ENCODE measurements around the gene AMIGO1.

Gene AMIGO1

DNA sequence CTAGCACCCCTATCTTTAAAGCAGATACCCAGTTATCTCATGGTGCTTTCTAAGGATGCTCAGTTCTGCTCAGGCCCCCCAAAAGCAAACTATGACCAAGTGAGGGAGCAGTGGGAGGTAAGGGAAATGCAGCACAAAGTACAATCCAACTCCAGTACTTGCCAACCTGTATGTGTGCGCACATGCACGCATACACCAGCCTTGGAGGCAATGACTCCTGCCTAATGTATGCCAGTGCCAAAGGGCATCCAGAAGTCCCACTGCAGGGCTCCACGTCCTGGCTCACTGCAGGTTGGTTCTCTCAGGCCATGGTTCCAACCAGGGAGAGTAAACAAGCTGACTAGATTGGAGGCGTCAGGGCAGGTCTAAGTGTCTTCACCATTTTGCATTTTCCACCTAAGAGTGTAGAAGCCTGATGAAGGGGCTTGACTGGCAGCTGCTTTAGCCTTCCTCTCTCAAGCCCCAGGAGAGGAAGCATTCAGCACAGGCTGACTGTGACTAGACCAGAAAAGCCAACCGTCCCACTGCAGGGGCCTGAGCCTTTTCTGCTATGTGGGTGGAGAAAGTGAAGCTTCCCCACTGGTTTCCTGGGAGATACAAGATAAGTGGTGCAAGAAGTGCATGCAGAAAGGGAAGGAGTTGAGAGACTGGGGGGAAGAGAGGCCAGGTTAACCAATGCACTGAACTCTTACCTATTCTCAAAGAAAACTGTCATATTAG, 7.7 kb downstream of the AMIGO1 start:
- no peak for TF ChIP-seq ZNF274 (IDR thresholded peaks at IDR 0.05; ENCODE audit: low read depth, low read length)
- H3K4me3 ChIP-seq (ENCODE audit: low read length) = no peak overlapping the region

DNA sequence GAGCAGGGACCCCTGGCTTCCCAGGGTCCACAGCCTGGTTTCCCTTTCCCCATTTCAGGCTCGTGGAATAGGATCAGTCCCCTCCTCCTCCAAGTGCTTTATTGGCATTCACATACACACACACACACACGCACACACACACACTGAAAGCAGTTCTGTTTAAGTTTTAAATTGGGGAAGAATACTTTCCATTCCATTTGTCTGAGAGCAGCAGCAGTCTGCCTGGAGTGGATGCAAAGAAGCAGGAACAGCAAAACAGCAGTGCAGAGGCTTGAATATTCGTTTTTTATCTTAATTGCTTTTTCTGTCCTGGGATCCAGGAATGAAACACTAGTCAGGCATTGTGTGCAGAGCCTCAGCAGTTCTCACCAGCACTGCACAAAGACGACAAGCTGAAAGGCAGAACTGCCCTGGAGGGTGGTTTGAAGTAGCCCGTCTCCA, 8.6 kb downstream of the AMIGO1 start:
- H3K4me3 ChIP-seq (ENCODE audit: low read length) = no peak overlapping the region
- no peak for TF ChIP-seq ZNF274 (IDR thresholded peaks at IDR 0.05; ENCODE audit: low read depth, low read length)

DNA sequence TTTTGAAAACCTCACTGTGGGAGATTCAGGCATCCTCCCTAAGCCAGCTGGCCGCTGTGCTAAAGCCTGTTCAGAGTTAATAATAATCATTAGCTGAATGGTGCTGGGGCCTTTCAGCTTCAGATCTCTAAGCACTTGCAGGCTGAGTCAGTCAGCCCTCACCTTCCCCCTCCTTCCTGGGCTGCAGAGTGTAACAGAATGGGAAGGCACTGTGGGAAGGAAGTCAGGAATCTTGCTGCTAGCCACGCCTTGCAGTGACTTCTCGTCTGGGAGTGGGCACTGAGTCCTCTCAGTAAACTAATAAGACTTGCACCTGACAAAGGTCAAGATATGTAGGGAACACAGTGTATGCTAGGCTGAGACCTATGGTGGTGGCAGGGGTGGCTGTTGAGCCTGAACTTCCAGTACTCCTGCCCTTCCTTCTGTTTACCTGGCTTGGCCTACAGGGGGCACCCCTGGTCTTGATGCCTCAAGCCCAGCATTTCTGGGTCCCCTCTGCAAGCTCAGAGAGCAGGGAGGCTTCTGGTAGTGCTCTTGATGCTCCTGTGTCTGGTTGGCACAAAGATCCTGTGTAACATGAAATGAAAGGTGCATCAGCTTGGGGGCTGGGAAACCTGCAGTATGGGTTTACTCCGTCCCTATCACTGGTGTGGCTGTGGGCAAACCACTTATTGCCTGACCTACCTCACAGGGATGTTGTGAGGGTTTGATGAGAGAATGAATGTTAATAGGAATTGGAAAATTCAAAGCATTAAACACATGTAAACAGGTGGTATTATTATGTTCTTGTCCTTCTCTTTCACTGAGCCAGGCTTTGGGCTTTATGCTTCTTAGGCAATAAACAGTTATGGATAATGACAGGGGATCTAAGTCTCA, 9.6 kb downstream of the AMIGO1 start:
- H3K4me3 ChIP-seq (ENCODE audit: low read length) = no peak overlapping the region
- no peak for TF ChIP-seq ZNF274 (IDR thresholded peaks at IDR 0.05; ENCODE audit: low read depth, low read length)

DNA sequence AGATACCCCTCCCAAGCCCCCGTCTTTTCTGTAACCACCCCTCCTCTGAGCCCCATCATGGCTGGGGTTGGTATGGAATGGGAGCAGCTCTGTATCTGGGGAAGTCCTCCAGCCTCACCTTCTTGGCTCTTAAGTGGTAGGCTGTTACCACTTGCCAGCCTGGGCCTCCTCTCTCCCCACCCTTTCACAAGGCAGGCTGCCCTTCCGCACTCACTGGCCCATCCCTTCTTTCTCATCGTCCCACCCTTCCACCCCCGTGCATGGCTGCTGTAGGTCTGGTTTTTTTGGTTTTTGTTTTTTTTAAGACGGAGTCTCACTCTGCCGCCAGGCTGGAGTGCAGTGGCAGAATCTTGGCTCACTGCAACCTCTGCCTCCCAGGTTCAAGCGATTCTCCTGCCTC, 10.4 kb downstream of the AMIGO1 start:
- no peak overlapping the region for H3K4me3 ChIP-seq (ENCODE audit: low read length)
- TF ChIP-seq ZNF274 (IDR thresholded peaks at IDR 0.05; ENCODE audit: low read depth, low read length) = no peak

DNA sequence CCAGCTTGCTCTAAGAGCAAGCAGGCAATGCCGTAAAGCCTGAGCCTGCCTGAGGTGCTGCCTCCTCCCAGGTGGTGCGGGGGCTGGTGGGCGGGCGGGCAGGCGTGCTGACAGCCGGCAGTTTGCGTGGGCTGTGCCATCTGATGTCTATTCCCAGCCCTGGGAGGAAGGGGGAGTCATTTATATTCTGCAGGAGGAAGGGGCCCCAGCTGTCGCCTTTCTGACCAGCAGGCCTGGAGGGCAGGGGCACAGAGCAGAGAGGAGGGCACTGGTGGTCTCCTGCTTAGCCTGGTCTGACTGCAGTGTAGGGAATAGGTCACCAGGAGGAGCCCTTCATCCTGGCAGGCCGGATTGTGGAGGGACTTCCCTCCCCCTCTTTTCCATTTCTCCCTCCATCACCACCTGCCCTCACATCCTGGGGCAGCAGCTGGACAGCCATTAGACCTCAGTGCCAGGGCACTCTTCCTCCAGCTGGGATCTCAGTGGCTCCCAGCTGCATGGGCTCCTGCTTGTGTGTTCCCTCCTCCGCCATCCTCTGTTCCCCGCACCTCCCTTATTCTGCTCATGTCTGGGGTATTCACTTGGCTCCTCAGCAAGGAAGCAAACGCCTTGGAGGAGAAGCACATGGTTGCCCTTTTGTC, 11.2 kb downstream of the AMIGO1 start:
- H3K4me3 ChIP-seq (ENCODE audit: low read length) = no peak overlapping the region
- TF ChIP-seq ZNF274 (IDR thresholded peaks at IDR 0.05; ENCODE audit: low read depth, low read length) = no peak

DNA sequence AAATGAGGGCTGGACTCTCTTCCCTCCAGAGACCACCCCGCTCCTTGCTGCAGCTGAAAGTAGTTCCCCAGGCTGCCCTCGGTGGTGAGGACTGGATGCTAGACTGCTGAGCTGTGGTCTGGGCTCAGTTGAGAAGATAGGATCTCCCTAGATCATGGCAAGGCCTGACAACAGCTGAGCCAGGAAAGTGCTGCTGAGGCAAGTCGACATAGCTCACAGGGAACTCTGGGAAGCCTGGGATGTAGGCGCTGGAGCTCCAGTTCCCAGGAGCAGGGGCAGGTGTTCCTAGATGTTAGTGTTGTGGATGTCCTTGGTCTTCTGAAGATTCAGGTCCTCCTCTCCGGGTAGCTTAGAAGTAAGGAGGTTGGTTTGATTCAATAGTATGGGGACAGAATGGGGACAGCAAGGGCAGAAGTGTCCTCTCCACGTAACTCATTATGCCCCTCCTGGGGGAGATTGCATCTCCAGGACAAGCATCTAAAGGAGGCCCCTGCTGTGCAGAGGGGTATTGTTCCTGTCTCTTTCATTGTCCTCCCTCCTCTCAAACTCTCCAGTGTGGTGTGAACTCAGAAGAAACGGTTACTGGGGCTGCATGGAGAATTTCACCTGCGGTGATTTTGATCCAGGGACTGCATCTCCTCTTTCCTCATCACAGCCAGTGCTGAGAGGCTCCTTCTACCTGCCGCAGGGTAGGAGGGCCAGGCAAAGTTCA, 11.9 kb downstream of the AMIGO1 start:
- no peak for TF ChIP-seq ZNF274 (IDR thresholded peaks at IDR 0.05; ENCODE audit: low read depth, low read length)
- H3K4me3 ChIP-seq (ENCODE audit: low read length) = no peak overlapping the region

DNA sequence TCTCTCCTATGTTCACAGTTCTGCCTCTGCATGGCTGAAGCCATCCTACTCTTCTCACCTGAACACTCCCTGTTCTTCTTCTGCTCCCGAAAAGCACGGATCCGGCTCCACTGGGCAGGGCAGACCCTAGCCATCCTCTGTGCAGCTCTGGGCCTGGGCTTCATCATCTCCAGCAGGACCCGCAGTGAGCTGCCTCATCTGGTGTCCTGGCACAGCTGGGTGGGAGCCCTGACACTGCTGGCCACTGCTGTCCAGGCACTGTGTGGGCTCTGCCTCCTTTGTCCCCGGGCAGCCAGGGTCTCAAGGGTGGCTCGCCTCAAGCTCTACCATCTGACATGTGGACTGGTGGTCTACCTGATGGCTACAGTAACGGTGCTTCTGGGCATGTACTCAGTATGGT, 13.8 kb downstream of the AMIGO1 start:
- TF ChIP-seq ZNF274 (IDR thresholded peaks at IDR 0.05; ENCODE audit: low read depth, low read length) = no peak
- H3K4me3 ChIP-seq (ENCODE audit: low read length) = no peak overlapping the region

DNA sequence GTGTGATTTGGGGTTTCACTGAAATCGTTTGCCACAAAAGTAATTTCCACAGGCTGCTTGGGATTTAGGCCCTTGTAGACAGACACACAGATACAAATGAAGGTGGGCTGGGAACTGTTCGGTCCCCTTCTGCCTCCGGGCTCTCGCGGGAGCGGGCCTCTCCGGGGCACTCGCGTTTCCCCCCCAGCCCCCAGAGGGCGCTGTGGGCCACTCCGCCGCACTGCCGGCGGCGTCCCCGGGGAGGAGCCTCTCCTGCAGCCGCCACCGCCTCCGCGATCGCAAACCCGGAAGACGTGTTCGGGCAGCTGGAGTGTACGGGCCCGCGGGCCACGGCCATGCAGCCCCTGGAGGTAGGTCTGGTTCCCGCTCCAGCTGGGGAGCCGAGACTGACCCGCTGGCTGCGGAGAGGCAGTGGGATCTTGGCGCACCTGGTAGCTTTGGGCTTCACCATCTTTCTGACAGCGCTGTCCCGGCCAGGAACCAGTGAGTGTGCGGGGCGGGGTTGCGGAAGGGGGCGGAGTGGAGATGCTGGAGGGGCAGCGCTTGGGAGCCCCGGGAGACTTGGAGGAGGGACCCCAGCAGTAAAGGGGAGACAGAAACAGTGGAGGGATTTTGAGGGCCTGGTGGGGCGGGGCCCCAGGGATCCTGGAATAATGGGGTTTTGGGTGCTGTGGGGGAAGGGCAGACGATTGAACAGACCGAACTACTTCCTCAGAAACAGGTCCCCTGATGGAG, 15.6 kb downstream of the AMIGO1 start, which contains the start of gene CYB561D1:
CYB561D1 (plus strand) TSS at position 290 of the 735 bp plus-strand sequence; CDS start at position 336, 46 bp downstream.
- peak within 1 kb of the TSS; percentile 73 for H3K4me3 ChIP-seq (ENCODE audit: low read length)
- no peak for TF ChIP-seq ZNF274 (IDR thresholded peaks at IDR 0.05; ENCODE audit: low read depth, low read length)

DNA sequence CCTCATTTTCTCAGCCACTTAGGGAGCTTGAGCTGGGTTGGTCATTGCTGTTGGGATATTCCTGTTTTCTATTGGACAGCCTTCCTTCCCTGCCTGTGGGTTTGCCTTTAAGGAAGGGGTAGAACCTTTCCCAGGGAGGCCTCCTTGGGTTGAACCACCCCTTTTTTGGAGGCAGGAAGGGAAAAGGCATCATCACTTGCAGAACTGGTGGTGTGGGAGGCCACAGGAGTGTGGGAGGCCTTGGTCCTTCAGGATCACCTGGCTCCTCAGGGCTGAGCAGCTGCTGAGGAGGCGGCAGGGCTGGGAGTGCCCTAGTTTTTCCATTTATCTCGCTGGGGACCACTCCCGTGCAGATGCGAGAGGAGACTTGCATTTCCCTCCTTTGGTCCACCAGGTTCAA, 16.3 kb downstream of the AMIGO1 start:
- no peak overlapping the region for H3K4me3 ChIP-seq (ENCODE audit: low read length)
- no peak for TF ChIP-seq ZNF274 (IDR thresholded peaks at IDR 0.05; ENCODE audit: low read depth, low read length)

DNA sequence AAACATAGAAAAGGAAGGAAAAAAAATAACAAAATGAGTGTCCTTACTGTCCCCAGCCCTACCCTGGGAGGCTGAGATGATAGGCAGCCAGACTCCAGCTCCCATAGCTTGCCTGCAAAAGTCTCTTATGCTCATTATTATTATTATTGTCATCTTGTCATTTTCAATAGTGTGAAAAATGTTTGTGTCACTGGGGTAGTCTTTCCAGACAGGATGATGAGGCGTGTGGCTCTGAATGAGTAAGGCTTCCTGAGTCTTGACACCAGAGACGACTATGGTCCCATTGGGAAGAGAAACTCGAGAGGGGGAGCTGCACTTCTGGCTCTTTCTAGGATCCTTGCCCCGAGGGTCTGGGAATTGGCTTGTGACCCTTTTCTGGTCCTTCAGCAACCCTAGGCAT, 16.7 kb downstream of the AMIGO1 start:
- no peak overlapping the region for H3K4me3 ChIP-seq (ENCODE audit: low read length)
- TF ChIP-seq ZNF274 (IDR thresholded peaks at IDR 0.05; ENCODE audit: low read depth, low read length) = no peak

DNA sequence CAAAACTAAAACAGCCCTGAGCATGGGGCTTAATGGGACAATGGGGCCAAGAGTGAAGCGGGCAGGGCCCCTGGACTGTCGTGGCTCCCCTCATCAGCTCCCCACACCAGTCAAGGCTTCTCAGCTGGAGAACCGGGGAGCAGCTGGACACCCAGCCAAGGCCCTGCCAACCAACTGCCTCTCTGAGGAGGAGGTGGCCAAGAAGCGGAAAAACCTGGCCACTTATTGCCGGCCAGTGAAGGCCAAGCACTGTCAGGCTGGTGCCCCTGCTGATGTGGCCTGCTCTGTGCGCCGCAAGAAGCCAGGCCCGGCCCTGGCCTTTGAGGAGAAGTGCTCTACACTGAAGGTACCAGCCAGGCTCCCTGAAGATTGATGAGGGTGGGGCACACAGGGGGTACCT, 18.2 kb downstream of the AMIGO1 start:
- H3K4me3 ChIP-seq (ENCODE audit: low read length) = no peak overlapping the region
- no peak for TF ChIP-seq ZNF274 (IDR thresholded peaks at IDR 0.05; ENCODE audit: low read depth, low read length)

DNA sequence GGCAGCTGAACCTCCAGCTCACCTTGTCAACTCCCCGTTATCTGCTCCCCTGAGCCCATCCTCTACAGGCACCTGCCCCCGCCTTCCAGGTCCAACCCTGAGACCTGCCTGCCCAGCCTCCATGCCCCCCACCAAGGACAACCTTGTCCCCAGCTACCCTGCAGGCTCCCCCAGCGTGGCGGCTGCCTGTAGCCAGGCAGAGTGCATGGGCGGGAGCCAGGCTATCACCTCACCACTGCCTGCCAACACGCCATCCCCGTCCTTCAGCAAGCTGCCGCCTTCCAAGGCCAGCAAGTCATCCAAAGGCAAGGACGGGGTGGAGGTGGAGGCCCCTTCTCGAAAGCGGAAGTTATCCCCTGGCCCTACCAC, 18.6 kb downstream of the AMIGO1 start:
- H3K4me3 ChIP-seq (ENCODE audit: low read length) = no peak overlapping the region
- no peak for TF ChIP-seq ZNF274 (IDR thresholded peaks at IDR 0.05; ENCODE audit: low read depth, low read length)
